MCF 10A (cell line): Measurements from ENCODE around the gene ANO7. TPM values are rescaled to one million over a fixed set of nuclear protein-coding genes. Genes with fewer than 3 reads are reported as not detected.

Experiments
- BruUV-seq: library from RNA; stranded (reverse); fragments of 400-500 nt; replicated peaks from 2 replicates; lab custom pipeline; 2021; lab: Mats Ljungman, UMichigan
- CTCF ChIA-PET: fragments of 300-600 bp; sonication (Branson Sonifier 250); formaldehyde crosslinking; extraction: SDS; loops from one replicate; lab custom pipeline; 2021; ENCODE audit warnings: antibody characterized with exemption, inconsistent platforms; lab: Yijun Ruan, JAX
- POLR2A ChIA-PET: fragments of 300-600, 350-650 bp; sonication (Branson Sonifier 250); formaldehyde crosslinking; extraction: SDS; loops from one replicate; lab custom pipeline; 2020; ENCODE audit warnings: antibody characterized with exemption, inconsistent platforms; lab: Yijun Ruan, JAX
- DNase-seq: peaks from one replicate; pipeline ENCODE4 v3.0.0-alpha.2; 2018; ENCODE audit not compliant: unreplicated experiment
- H3K27ac Mint-ChIP-seq: one replicate; pipeline ENCODE4 v1.8.0; 2022; ENCODE audit warnings: mild to moderate bottlenecking, low read depth, mixed read lengths; ENCODE audit not compliant: unreplicated experiment
- H3K27me3 Mint-ChIP-seq: one replicate; pipeline ENCODE4 v1.8.0; 2022; ENCODE audit warnings: mixed read lengths; ENCODE audit not compliant: insufficient read depth, unreplicated experiment
- H3K36me3 Mint-ChIP-seq: one replicate; pipeline ENCODE4 v1.8.0; 2022; ENCODE audit warnings: mild to moderate bottlenecking, moderate library complexity, mixed read lengths; ENCODE audit not compliant: insufficient read depth, unreplicated experiment
- H3K4me1 Mint-ChIP-seq: one replicate; pipeline ENCODE4 v1.8.0; 2022; ENCODE audit warnings: mixed read lengths; ENCODE audit not compliant: insufficient read depth, unreplicated experiment
- H3K4me3 Mint-ChIP-seq: one replicate; pipeline ENCODE4 v1.8.0; 2022; ENCODE audit warnings: mild to moderate bottlenecking, moderate library complexity, mixed read lengths; ENCODE audit not compliant: unreplicated experiment
- H3K9me3 Mint-ChIP-seq: one replicate; pipeline ENCODE4 v1.8.0; 2022; ENCODE audit warnings: mixed read lengths; ENCODE audit not compliant: unreplicated experiment
- CTCF ChIP-seq: fragments of 200-600 bp; IDR thresholded peaks from one replicate; pipeline ENCODE4 v1.8.0; 2022; ENCODE audit warnings: antibody characterized with exemption, mild to moderate bottlenecking; ENCODE audit not compliant: unreplicated experiment
- intact Hi-C: fragments of 100-400 bp; cut with micrococcal nuclease; formaldehyde crosslinking; loops from 2 replicates; pipeline ENCODE4 v1.14.1; 2022
- total RNA-seq: library from RNA; stranded (reverse); gene quantifications from 2 replicates; pipeline ENCODE4 v1.2.3, GENCODE V29; 2022

Gene ANO7
- total RNA-seq, 1 experiment from 2014 or later, result 0.14 TPM

GRCh38 chr2:241227594-241227993, 39.1 kb downstream of the ANO7 start:
- no peaks in the 10 kb centered on the region for H3K9me3 Mint-ChIP-seq
- ChIA-PET POLR2A (no interaction called here), CTCF (interaction anchor here (1.4 kb wide), 1 partner anchor 9 kb away, joined by 5 read pairs; no protein-coding TSS in a partner anchor)
- BruUV-seq, result no TSS peak
- H3K27me3 Mint-ChIP-seq, result no peaks in the 10 kb centered on the region
- H3K27ac Mint-ChIP-seq, result peak overlapping the region; percentile 16
- no peak for TF ChIP-seq CTCF
- DNase-seq, result no peak
- peaks cover 78% of the 10 kb centered on the region for H3K36me3 Mint-ChIP-seq
- H3K4me3 Mint-ChIP-seq, result no peak overlapping the region
- H3K4me1 Mint-ChIP-seq, result peaks cover 11% of the 10 kb centered on the region
- intact Hi-C loops, result no loop called here

GRCh38 chr2:241228081-241228859, 39.8 kb downstream of the ANO7 start:
- no peak overlapping the region for H3K4me3 Mint-ChIP-seq
- H3K9me3 Mint-ChIP-seq, result no peaks in the 10 kb centered on the region
- no peak for TF ChIP-seq CTCF
- peaks cover 11% of the 10 kb centered on the region for H3K4me1 Mint-ChIP-seq
- DNase-seq, result no peak
- ChIA-PET CTCF (interaction anchor here (1.4 kb wide), 1 partner anchor 9 kb away, joined by 5 read pairs; no protein-coding TSS in a partner anchor), POLR2A (no interaction called here)
- no TSS peak for BruUV-seq
- intact Hi-C loops, result no loop called here
- no peak overlapping the region for H3K27ac Mint-ChIP-seq
- peaks cover 84% of the 10 kb centered on the region for H3K36me3 Mint-ChIP-seq
- H3K27me3 Mint-ChIP-seq, result no peaks in the 10 kb centered on the region

- ChIA-PET POLR2A (interaction anchor here (0.6 kb wide), 1 partner anchor 28 kb away, joined by 3 read pairs; no protein-coding TSS in a partner anchor), CTCF (interaction anchor here (1.4 kb wide), 1 partner anchor 10 kb away, joined by 5 read pairs; no protein-coding TSS in a partner anchor)
- Mint-ChIP-seq H3K4me1 (peaks cover 10% of the 10 kb centered on the region), H3K4me3 (no peak overlapping the region), H3K27ac (no peak overlapping the region), H3K9me3 (no peaks in the 10 kb centered on the region), H3K27me3 (no peaks in the 10 kb centered on the region), H3K36me3 (peaks cover 91% of the 10 kb centered on the region)
- BruUV-seq, result no TSS peak
- intact Hi-C loops, result no loop called here
- no peak for TF ChIP-seq CTCF
- DNase-seq, result no peak
Measured at GRCh38 chr2:241228860-241229516, 40.5 kb downstream of the ANO7 start.
